ENCODE results near the gene ARHGEF38.

ARHGEF38 gene

GRCh38 chr4:105556206-105556605 lies 3.8 kb downstream of the ARHGEF38 start:
- no peak for DNase-seq
- H3K4me1 ChIP-seq (ENCODE audit: control extremely low read depth in 1 of 4, control insufficient read depth in 4 of 4, insufficient read depth in 4 of 4, low read length in 3 of 4), result peaks cover 0 to 14% (median 3%) of the 10 kb centered on the region in 4 experiments
- H3K27me3 ChIP-seq (replicated peaks in 2 of 5; ENCODE audit: control insufficient read depth in 4 of 5, insufficient read depth in 5 of 5, low read length in 4 of 5), result no peaks in the 10 kb centered on the region
- no peaks in the 10 kb centered on the region for H3K36me3 ChIP-seq (ENCODE audit: control insufficient read depth in 4 of 4, insufficient read depth in 4 of 4, low read length in 3 of 4)
- ChIA-PET POLR2A (no interaction called here), CTCF (no interaction called here)
- H3K9me3 ChIP-seq (ENCODE audit: control extremely low read depth in 1 of 5, control insufficient read depth in 4 of 5, insufficient read depth in 2 of 5, low read depth in 1 of 5, low read length in 4 of 5), result no peaks in the 10 kb centered on the region
- H3K27ac ChIP-seq (ENCODE audit: insufficient read depth in 1 of 2, low read depth in 1 of 2, low read length in 2 of 2, poor library complexity in 1 of 2, severe bottlenecking in 2 of 2), result no peak overlapping the region
- 100% methylated on average over 1 of the region's 1 CpG for WGBS (ENCODE audit: insufficient coverage)
- H3K4me3 ChIP-seq (ENCODE audit: control insufficient read depth in 1 of 7, extremely low read depth in 1 of 7, insufficient read depth in 4 of 7, low read depth in 2 of 7, low read length in 6 of 7), result no peak overlapping the region

GRCh38 chr4:105558277-105558676 lies 5.9 kb downstream of the ARHGEF38 start:
- H3K4me1 ChIP-seq (ENCODE audit: control extremely low read depth in 1 of 4, control insufficient read depth in 4 of 4, insufficient read depth in 4 of 4, low read length in 3 of 4), result peaks cover 0 to 23% (median 9%) of the 10 kb centered on the region in 4 experiments
- H3K4me3 ChIP-seq (ENCODE audit: control insufficient read depth in 1 of 7, extremely low read depth in 1 of 7, insufficient read depth in 4 of 7, low read depth in 2 of 7, low read length in 6 of 7), result no peak overlapping the region
- H3K9me3 ChIP-seq (ENCODE audit: control extremely low read depth in 1 of 5, control insufficient read depth in 4 of 5, insufficient read depth in 2 of 5, low read depth in 1 of 5, low read length in 4 of 5), result no peaks in the 10 kb centered on the region
- ChIA-PET CTCF (no interaction called here), POLR2A (no interaction called here)
- no peaks in the 10 kb centered on the region for H3K27me3 ChIP-seq (replicated peaks in 2 of 5; ENCODE audit: control insufficient read depth in 4 of 5, insufficient read depth in 5 of 5, low read length in 4 of 5)
- no peaks in the 10 kb centered on the region for H3K36me3 ChIP-seq (ENCODE audit: control insufficient read depth in 4 of 4, insufficient read depth in 4 of 4, low read length in 3 of 4)
- no CpG with 5 or more reads among the region's 3 CpGs for WGBS (ENCODE audit: insufficient coverage)
- peak in 1 of 3 donors; percentile 21 for DNase-seq
- no peak overlapping the region for H3K27ac ChIP-seq (ENCODE audit: insufficient read depth in 1 of 2, low read depth in 1 of 2, low read length in 2 of 2, poor library complexity in 1 of 2, severe bottlenecking in 2 of 2)

- Histone ChIP-seq H3K9me3 (ENCODE audit: control extremely low read depth in 1 of 5, control insufficient read depth in 4 of 5, insufficient read depth in 2 of 5, low read depth in 1 of 5, low read length in 4 of 5) (no peaks in the 10 kb centered on the region), H3K27ac (ENCODE audit: insufficient read depth in 1 of 2, low read depth in 1 of 2, low read length in 2 of 2, poor library complexity in 1 of 2, severe bottlenecking in 2 of 2) (no peak overlapping the region), H3K4me1 (ENCODE audit: control extremely low read depth in 1 of 4, control insufficient read depth in 4 of 4, insufficient read depth in 4 of 4, low read length in 3 of 4) (peaks cover 0 to 28% (median 9%) of the 10 kb centered on the region in 4 experiments), H3K36me3 (ENCODE audit: control insufficient read depth in 4 of 4, insufficient read depth in 4 of 4, low read length in 3 of 4) (no peaks in the 10 kb centered on the region), H3K4me3 (ENCODE audit: control insufficient read depth in 1 of 7, extremely low read depth in 1 of 7, insufficient read depth in 4 of 7, low read depth in 2 of 7, low read length in 6 of 7) (no peak overlapping the region), H3K27me3 (replicated peaks in 2 of 5; ENCODE audit: control insufficient read depth in 4 of 5, insufficient read depth in 5 of 5, low read length in 4 of 5) (no peaks in the 10 kb centered on the region)
- CTCF ChIA-PET, result interaction anchor here (1.3 kb wide), 1 partner anchor 33 kb away, joined by 3 read pairs; no protein-coding TSS in a partner anchor
- peak in 1 of 3 donors; percentile 26 for DNase-seq
- POLR2A ChIA-PET, result no interaction called here
- no CpG with 5 or more reads among the region's 1 CpG for WGBS (ENCODE audit: insufficient coverage)
Measured at GRCh38 chr4:105560421-105560848, 8.0 kb downstream of the ARHGEF38 start.

- ChIA-PET POLR2A (no interaction called here), CTCF (interaction anchor here (0.9 kb wide), 1 partner anchor 19 kb away, joined by 4 read pairs; no protein-coding TSS in a partner anchor)
- no peaks in the 10 kb centered on the region for H3K36me3 ChIP-seq (ENCODE audit: control insufficient read depth in 4 of 4, insufficient read depth in 4 of 4, low read length in 3 of 4)
- no peak for DNase-seq
- no peaks in the 10 kb centered on the region for H3K27me3 ChIP-seq (replicated peaks in 2 of 5; ENCODE audit: control insufficient read depth in 4 of 5, insufficient read depth in 5 of 5, low read length in 4 of 5)
- H3K27ac ChIP-seq (ENCODE audit: insufficient read depth in 1 of 2, low read depth in 1 of 2, low read length in 2 of 2, poor library complexity in 1 of 2, severe bottlenecking in 2 of 2), result no peak overlapping the region
- no peak overlapping the region for H3K4me3 ChIP-seq (ENCODE audit: control insufficient read depth in 1 of 7, extremely low read depth in 1 of 7, insufficient read depth in 4 of 7, low read depth in 2 of 7, low read length in 6 of 7)
- H3K9me3 ChIP-seq (ENCODE audit: control extremely low read depth in 1 of 5, control insufficient read depth in 4 of 5, insufficient read depth in 2 of 5, low read depth in 1 of 5, low read length in 4 of 5), result no peaks in the 10 kb centered on the region
- no CpG with 5 or more reads among the region's 1 CpG for WGBS (ENCODE audit: insufficient coverage)
- H3K4me1 ChIP-seq (ENCODE audit: control extremely low read depth in 1 of 4, control insufficient read depth in 4 of 4, insufficient read depth in 4 of 4, low read length in 3 of 4), result peaks cover 0 to 35% (median 13%) of the 10 kb centered on the region in 4 experiments
Measured at GRCh38 chr4:105563352-105563751, 10.9 kb downstream of the ARHGEF38 start.

- 100% methylated on average over 1 of the region's 1 CpG for WGBS (ENCODE audit: insufficient coverage)
- DNase-seq, result no peak
- CTCF ChIA-PET, result no interaction called here
Measured at GRCh38 chr4:105568584-105568983, 16.2 kb downstream of the ARHGEF38 start.

GRCh38 chr4:105569057-105569865 lies 16.8 kb downstream of the ARHGEF38 start:
- H3K4me1 ChIP-seq (ENCODE audit: control extremely low read depth in 1 of 4, control insufficient read depth in 4 of 4, insufficient read depth in 4 of 4, low read length in 3 of 4), result peaks cover 0 to 11% (median 4%) of the 10 kb centered on the region in 4 experiments
- WGBS (ENCODE audit: insufficient coverage), result 90% methylated on average over 2 of the region's 3 CpGs
- H3K4me3 ChIP-seq (ENCODE audit: control insufficient read depth in 1 of 7, extremely low read depth in 1 of 7, insufficient read depth in 4 of 7, low read depth in 2 of 7, low read length in 6 of 7), result no peak overlapping the region
- no peaks in the 10 kb centered on the region for H3K27me3 ChIP-seq (replicated peaks in 2 of 5; ENCODE audit: control insufficient read depth in 4 of 5, insufficient read depth in 5 of 5, low read length in 4 of 5)
- H3K36me3 ChIP-seq (ENCODE audit: control insufficient read depth in 4 of 4, insufficient read depth in 4 of 4, low read length in 3 of 4), result no peaks in the 10 kb centered on the region
- POLR2A ChIA-PET, result no interaction called here
- H3K9me3 ChIP-seq (ENCODE audit: control extremely low read depth in 1 of 5, control insufficient read depth in 4 of 5, insufficient read depth in 2 of 5, low read depth in 1 of 5, low read length in 4 of 5), result no peaks in the 10 kb centered on the region
- DNase-seq, result no peak
- H3K27ac ChIP-seq (ENCODE audit: insufficient read depth in 1 of 2, low read depth in 1 of 2, low read length in 2 of 2, poor library complexity in 1 of 2, severe bottlenecking in 2 of 2), result no peak overlapping the region
- CTCF ChIA-PET, result no interaction called here

More at GRCh38 chr4:105568584-105568983, 16.2 kb downstream of the ARHGEF38 start:
- H3K4me3 ChIP-seq (ENCODE audit: control insufficient read depth in 1 of 7, extremely low read depth in 1 of 7, insufficient read depth in 4 of 7, low read depth in 2 of 7, low read length in 6 of 7), result no peak overlapping the region
- no peaks in the 10 kb centered on the region for H3K27me3 ChIP-seq (replicated peaks in 2 of 5; ENCODE audit: control insufficient read depth in 4 of 5, insufficient read depth in 5 of 5, low read length in 4 of 5)
- H3K9me3 ChIP-seq (ENCODE audit: control extremely low read depth in 1 of 5, control insufficient read depth in 4 of 5, insufficient read depth in 2 of 5, low read depth in 1 of 5, low read length in 4 of 5), result no peaks in the 10 kb centered on the region
- no peak overlapping the region for H3K27ac ChIP-seq (ENCODE audit: insufficient read depth in 1 of 2, low read depth in 1 of 2, low read length in 2 of 2, poor library complexity in 1 of 2, severe bottlenecking in 2 of 2)
- POLR2A ChIA-PET, result no interaction called here
- peaks cover 0 to 11% (median 4%) of the 10 kb centered on the region in 4 experiments for H3K4me1 ChIP-seq (ENCODE audit: control extremely low read depth in 1 of 4, control insufficient read depth in 4 of 4, insufficient read depth in 4 of 4, low read length in 3 of 4)
- no peaks in the 10 kb centered on the region for H3K36me3 ChIP-seq (ENCODE audit: control insufficient read depth in 4 of 4, insufficient read depth in 4 of 4, low read length in 3 of 4)

- no peak for DNase-seq
- WGBS (ENCODE audit: insufficient coverage), result 100% methylated on average over 1 of the region's 2 CpGs
- ChIA-PET POLR2A (no interaction called here), CTCF (no interaction called here)
- H3K4me1 ChIP-seq (ENCODE audit: control extremely low read depth in 1 of 4, control insufficient read depth in 4 of 4, insufficient read depth in 4 of 4, low read length in 3 of 4), result peaks cover 0 to 11% (median 4%) of the 10 kb centered on the region in 4 experiments
- H3K27ac ChIP-seq (ENCODE audit: insufficient read depth in 1 of 2, low read depth in 1 of 2, low read length in 2 of 2, poor library complexity in 1 of 2, severe bottlenecking in 2 of 2), result no peak overlapping the region
- no peaks in the 10 kb centered on the region for H3K27me3 ChIP-seq (replicated peaks in 2 of 5; ENCODE audit: control insufficient read depth in 4 of 5, insufficient read depth in 5 of 5, low read length in 4 of 5)
- no peaks in the 10 kb centered on the region for H3K9me3 ChIP-seq (ENCODE audit: control extremely low read depth in 1 of 5, control insufficient read depth in 4 of 5, insufficient read depth in 2 of 5, low read depth in 1 of 5, low read length in 4 of 5)
- H3K36me3 ChIP-seq (ENCODE audit: control insufficient read depth in 4 of 4, insufficient read depth in 4 of 4, low read length in 3 of 4), result no peaks in the 10 kb centered on the region
- no peak overlapping the region for H3K4me3 ChIP-seq (ENCODE audit: control insufficient read depth in 1 of 7, extremely low read depth in 1 of 7, insufficient read depth in 4 of 7, low read depth in 2 of 7, low read length in 6 of 7)
Measured at GRCh38 chr4:105569866-105570236, 17.4 kb downstream of the ARHGEF38 start.
